Calu3 (cell line): ENCODE measurements around the gene LPCAT1. TPM values are rescaled to one million over a fixed set of nuclear protein-coding genes. Genes with fewer than 3 reads are reported as not detected.

Source experiments
- BruUV-seq: library from RNA; stranded (reverse); fragments of 400-500 nt; replicated peaks from 2 replicates; lab custom pipeline; 2021; lab: Mats Ljungman, UMichigan
- CTCF ChIA-PET: fragments of 300-600 bp; sonication (Branson Sonifier 250); formaldehyde crosslinking; loops from one replicate; lab custom pipeline; 2022; ENCODE audit warnings: antibody characterized with exemption; lab: Charles Lee
- DNase-seq: peaks from one replicate; pipeline ENCODE4 v3.0.0; 2022
- H3K27ac Mint-ChIP-seq: one replicate; pipeline ENCODE4 v1.8.0; 2022; ENCODE audit warnings: mixed read lengths; ENCODE audit not compliant: unreplicated experiment
- H3K27me3 Mint-ChIP-seq: one replicate; pipeline ENCODE4 v1.8.0; 2022; ENCODE audit warnings: mixed read lengths; ENCODE audit not compliant: unreplicated experiment
- H3K36me3 Mint-ChIP-seq: one replicate; pipeline ENCODE4 v1.8.0; 2022; ENCODE audit warnings: mild to moderate bottlenecking, moderate library complexity, mixed read lengths; ENCODE audit not compliant: insufficient read depth, unreplicated experiment
- H3K4me1 Mint-ChIP-seq: one replicate; pipeline ENCODE4 v1.8.0; 2022; ENCODE audit warnings: mild to moderate bottlenecking, low read depth, mixed read lengths; ENCODE audit not compliant: unreplicated experiment
- H3K4me3 Mint-ChIP-seq: one replicate; pipeline ENCODE4 v1.8.0; 2022; ENCODE audit warnings: mild to moderate bottlenecking, low read depth, moderate library complexity, mixed read lengths; ENCODE audit not compliant: unreplicated experiment
- H3K9me3 Mint-ChIP-seq: one replicate; pipeline ENCODE4 v1.8.0; 2022; ENCODE audit warnings: low read depth, mixed read lengths; ENCODE audit not compliant: unreplicated experiment
- CTCF ChIP-seq: fragments of 200-600 bp; IDR thresholded peaks from one replicate; pipeline ENCODE4 v1.8.0; 2022; ENCODE audit warnings: antibody characterized with exemption; ENCODE audit not compliant: unreplicated experiment
- intact Hi-C: fragments of 100-400 bp; cut with micrococcal nuclease; formaldehyde crosslinking; loops from one replicate; pipeline ENCODE4 v1.10.0; 2022; ENCODE audit not compliant: unreplicated experiment
- total RNA-seq: library from RNA; stranded (reverse); gene quantifications from 2 replicates; pipeline ENCODE4 v1.2.3, GENCODE V29; 2022

The LPCAT1 gene
- total RNA-seq, 1 experiment from 2014 or later: 42.3 TPM

DNA sequence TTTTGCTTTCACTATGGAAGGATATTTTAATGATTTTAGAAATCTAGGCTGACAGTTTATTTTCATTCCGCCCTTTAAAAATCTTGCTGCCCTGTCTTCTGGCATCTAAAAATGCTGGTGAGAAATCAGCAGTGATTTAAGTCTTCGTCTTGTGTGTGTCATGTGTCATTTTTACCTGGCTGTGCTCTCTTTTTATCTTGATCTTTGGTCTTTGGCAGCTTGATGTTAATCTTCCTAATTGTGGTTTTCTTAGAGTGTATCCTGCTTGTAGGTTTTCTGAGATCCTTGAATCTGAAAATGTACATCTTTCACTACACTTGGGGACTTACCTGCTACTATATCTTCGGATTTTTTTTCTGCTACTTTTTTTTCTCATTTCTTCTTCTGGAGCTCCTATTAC is 11.9 kb upstream of the LPCAT1 start:
- H3K4me1 Mint-ChIP-seq: peaks cover 16% of the 10 kb centered on the region
- peaks cover 21% of the 10 kb centered on the region for H3K27me3 Mint-ChIP-seq
- no peak overlapping the region for H3K27ac Mint-ChIP-seq
- no peak overlapping the region for H3K4me3 Mint-ChIP-seq
- H3K36me3 Mint-ChIP-seq: no peaks in the 10 kb centered on the region
- no peak for TF ChIP-seq CTCF
- CTCF ChIA-PET: no interaction called here
- H3K9me3 Mint-ChIP-seq: no peaks in the 10 kb centered on the region
- BruUV-seq: no TSS peak
- intact Hi-C loops: no loop called here
- DNase-seq: no peak

- CTCF ChIA-PET: no interaction called here
- intact Hi-C loops: no loop called here
- Mint-ChIP-seq H3K27me3 (peaks cover 21% of the 10 kb centered on the region), H3K27ac (no peak overlapping the region), H3K4me3 (no peak overlapping the region), H3K36me3 (no peaks in the 10 kb centered on the region), H3K9me3 (no peaks in the 10 kb centered on the region), H3K4me1 (peaks cover 15% of the 10 kb centered on the region)
- no TSS peak for BruUV-seq
- no peak for TF ChIP-seq CTCF
- no peak for DNase-seq
Observed at GRCh38 chr5:1532384-1532783, 8.6 kb upstream of the LPCAT1 start.

- intact Hi-C loops: no loop called here
- Mint-ChIP-seq H3K9me3 (no peaks in the 10 kb centered on the region), H3K27ac (no peak overlapping the region), H3K4me3 (no peak overlapping the region), H3K4me1 (no peaks in the 10 kb centered on the region), H3K36me3 (peaks cover 8% of the 10 kb centered on the region), H3K27me3 (peaks cover 15% of the 10 kb centered on the region)
- CTCF ChIA-PET: no interaction called here
- no peak for DNase-seq
- no peak for TF ChIP-seq CTCF
- no TSS peak for BruUV-seq
Observed at GRCh38 chr5:1529498-1529897, 5.7 kb upstream of the LPCAT1 start.

GRCh38 chr5:1527533-1528205 is 3.9 kb upstream of the LPCAT1 start:
- no peak overlapping the region for H3K27ac Mint-ChIP-seq
- intact Hi-C loops: no loop called here
- no peak overlapping the region for H3K4me3 Mint-ChIP-seq
- no peak for DNase-seq
- TF ChIP-seq CTCF: no peak
- H3K4me1 Mint-ChIP-seq: no peaks in the 10 kb centered on the region
- CTCF ChIA-PET: no interaction called here
- H3K9me3 Mint-ChIP-seq: no peaks in the 10 kb centered on the region
- BruUV-seq: no TSS peak
- H3K27me3 Mint-ChIP-seq: peaks cover 15% of the 10 kb centered on the region
- H3K36me3 Mint-ChIP-seq: peaks cover 19% of the 10 kb centered on the region
